ENCODE data around the gene DTNB.

The DTNB gene

GRCh38 chr2:25493207-25493606 is 180.2 kb downstream of the DTNB start:
- no peak for DNase-seq

DNA sequence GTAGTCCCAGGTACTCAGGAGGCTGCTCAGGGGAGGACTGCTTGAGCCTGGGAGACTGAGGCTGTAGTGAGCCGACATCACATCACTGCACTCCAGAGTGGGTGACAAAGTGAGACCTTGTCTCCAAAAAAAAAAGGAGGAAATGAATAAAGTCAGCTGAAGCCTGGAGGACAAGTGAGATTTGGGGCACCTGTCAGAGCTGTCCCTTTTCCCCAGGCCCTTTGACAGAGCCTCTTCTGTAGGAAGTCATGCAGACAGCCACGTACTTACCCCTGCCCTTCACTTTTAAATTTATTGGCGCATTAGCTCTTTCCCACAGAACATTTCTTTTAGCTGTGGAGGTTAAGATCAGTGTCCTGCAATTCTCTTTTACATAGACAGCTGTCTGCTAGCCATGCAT is 180.7 kb downstream of the DTNB start:
- no peak for DNase-seq

- no peak for DNase-seq
Observed at GRCh38 chr2:25491966-25492532, 181.3 kb downstream of the DTNB start.

DNA sequence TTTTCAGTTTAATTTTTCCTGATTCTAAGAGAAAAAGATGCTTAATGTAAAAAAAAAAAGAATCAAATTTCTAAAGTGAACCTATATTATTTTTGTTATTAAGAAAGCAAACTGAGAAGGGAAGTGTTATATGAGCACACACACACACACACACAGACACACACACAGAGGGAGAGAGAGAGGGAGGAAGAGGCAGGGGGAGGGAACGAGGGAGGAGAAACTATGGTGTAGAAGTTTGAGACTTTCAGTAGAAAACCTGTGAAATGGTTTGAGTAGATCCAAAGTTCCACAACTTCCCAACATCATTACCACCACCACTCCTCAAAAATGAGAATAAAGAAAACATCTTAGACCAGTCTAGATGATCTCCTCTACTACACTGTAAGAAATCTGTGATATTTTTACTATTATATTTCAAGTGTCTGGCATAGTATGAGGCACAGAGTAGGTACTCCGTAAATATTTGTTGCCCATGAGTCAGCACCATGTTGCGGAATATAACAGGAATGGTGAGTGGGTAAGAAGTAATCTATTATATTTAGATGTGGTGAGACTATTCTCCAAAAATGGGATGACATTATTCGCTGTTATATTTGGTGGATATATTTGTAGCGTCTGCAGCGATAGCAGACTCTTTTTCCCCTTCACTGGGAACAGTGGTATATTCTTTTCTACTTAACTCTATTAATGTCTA is 182.2 kb downstream of the DTNB start:
- no peak for DNase-seq

DNA sequence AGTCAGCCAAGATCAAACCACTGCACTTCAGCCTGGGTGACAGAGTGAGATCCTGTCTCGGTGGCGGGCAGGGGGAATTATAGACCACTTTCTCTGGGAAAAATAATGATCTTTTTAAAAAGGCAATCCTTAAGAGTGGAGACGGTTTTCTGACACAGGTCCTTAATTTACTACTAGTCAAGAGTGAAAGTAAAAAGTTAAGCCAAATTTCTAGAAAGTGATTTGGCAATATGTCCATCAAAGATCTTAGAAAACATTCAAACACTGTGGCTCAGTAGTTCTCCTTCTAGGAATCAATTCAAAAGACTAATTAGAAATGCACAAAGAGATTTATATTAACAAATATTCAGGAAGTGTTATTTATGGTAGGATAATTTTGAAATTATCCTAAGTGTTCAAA is 183.2 kb downstream of the DTNB start:
- no peak for DNase-seq

DNA sequence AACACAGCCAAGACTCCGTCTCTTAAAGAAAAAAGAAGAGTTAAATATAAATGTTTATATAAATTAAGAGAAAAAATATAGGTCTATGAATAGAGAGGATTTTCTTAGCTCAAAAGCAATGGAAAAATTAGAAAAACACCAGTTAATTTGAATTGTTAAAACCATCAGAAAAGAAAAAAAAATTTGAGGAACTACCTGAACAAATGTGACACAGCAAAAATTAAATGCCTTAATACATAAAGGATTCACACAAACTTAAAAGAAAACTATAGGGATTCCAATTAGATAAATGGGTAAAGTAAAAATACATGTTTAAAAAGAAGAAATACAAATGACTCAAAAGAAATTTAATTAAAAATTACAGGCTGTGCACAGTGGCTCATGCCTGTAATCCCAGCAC is 183.7 kb downstream of the DTNB start:
- no peak for DNase-seq

DNA sequence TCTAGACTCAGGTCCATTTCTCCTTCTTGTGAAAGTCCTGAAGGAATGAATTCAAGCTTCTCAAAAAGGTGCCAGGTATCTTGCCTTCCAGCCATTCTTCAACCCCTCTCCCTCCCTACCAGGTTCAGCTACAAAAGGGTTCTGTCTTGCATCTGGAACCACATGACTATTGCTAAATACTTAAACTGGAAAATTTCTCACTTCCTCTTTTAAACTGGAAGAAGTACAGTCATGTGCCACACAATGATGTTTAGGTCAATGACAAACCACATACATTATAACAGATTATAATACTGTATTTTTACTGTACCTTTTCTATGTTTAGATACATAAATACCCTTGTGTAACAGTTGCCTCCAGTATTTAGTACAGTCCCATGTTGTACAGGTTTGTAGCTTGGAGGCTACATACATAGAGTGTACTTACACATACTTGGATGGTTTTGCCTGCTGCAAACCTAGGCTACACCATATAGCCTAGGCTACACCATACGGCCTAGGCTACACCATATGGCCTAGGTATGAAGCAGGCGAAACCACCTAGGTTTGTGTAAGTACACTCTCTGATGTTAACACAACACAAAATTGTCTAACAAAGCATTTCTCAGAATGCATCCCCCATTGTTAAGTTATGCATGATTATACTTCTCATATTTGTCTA is 189.6 kb downstream of the DTNB start:
- no peak for DNase-seq

DNA sequence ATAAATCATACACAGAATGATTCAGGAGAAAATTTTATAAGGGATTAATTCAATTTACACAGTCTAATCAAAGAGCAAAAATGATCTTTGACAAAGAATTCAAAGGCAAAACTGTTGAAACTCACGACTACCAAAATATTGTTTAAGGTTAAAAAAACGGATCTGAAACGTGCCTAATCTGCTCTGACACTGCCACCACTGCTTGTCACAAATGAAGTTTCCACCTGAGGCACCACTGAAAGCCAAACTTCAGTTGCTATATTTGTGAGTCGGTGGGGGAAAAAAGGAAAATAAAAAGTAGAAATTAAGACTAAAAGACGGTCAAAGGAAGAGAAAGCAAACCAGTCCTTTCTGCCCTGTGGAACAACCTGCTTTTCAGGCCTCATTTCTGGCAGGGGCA is 191.0 kb downstream of the DTNB start:
- no peak for DNase-seq

- DNase-seq, result no peak
Observed at GRCh38 chr2:25481381-25482300, 191.7 kb downstream of the DTNB start.

- no peak for DNase-seq
Observed at GRCh38 chr2:25480561-25480960, 192.8 kb downstream of the DTNB start.

DNA sequence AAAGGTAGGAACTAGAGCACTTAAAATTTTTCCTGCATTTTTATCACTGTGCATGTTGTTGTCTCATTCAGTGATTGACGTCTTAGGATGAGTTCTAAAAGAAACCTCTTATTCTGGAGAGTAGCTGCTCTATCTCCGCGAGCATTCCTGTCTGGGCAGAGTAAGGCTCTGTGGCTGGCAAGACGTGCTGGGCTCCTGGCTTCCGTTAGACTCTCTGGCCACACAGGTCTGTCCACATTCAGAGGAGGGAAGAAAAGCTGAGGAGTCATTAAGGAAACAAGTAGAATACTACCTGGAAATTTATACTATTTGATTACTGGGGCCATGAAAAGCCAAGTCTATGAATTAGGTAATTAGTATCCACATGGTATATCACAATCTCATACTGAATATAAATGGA is 193.6 kb downstream of the DTNB start:
- no peak for DNase-seq

DNA sequence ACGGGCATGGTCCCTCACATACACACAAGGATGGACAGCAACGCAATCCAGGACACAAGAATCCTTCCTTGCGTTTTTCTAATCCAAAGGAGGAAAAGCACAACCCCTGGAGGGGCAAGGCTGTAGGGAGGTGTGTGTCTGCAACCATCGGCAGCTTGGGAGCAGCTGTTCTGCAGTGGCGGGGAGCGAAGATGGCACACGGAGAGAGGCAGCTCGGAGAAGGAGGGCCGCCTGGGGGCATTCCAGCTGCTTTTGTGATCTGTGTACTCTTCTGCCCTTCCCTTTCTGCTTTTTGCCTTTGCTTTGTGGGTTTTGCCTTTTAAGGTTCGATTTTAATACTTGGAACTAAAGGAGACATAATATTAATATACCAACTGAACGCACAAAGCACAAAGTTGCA is 194.6 kb downstream of the DTNB start:
- DNase-seq, result no peak

DNA sequence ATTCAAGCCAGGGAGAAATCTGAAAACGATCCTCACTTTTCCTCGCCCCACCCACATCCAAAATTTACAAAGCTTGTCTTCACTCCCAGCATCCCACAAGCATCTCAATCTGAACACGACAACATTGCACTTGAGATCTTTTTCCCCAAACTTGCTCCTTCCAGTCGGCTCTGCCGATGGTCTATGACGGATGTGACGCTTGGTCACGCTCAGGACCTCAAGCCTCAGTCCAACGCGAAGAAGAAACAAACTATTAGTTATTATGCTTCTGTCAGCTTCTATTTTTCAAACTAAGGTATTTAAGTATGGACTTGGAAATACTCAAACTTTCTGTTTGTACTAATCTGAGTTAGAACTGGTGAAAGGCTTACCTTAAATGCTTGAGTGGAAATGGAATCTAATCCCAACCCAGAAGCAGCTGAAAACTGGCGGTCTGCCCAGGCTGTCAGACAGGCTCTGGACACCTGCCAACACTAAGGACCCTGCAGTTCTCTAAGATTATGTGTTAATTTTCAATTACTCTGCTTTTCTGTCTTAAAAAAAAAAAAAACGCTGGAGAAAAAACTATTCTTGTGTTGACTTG is 199.5 kb downstream of the DTNB start:
- DNase-seq, result no peak

GRCh38 chr2:25473131-25473530 is 200.2 kb downstream of the DTNB start:
- DNase-seq, result no peak

- DNase-seq, result no peak
Observed at GRCh38 chr2:25470806-25471205, 202.6 kb downstream of the DTNB start.

DNA sequence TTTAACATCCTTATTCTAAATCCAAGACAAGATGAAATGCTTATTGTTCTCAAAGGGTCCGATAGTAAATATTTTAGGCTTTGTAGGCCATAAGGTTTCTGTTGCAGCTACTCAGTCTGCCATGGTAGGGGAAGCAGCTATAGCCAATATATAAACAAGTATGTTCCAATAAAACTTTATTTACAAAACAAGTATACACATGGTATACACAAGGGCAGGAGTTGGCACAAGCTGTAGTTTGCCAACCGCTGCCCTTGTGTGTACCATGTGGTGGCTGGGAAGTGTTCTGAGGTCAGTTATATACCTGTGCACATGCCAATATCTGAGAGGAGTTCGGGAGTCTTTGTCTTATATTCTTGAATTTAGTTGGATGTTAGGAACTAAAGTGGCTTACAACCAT is 205.6 kb downstream of the DTNB start:
- no peak for DNase-seq

DNA sequence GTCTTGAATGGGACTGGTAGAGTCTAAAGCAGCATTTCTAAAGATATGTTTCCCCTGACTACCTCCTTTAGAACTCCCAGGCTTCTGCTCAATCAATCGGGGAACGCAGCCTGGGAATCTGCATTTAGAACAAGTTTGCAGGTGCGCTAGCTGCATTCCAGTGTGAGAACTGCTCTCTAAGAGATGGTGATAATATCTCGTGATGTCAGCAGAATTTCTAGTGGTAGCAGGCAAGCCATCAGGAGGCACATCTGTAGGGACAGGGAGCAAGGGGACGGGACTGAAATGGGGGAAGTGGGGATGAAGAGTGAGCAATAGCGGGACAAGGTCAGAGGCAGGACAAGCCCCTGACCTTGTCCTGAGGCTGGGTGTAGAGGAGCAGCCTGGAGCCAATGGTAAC is 211.4 kb downstream of the DTNB start:
- DNase-seq, result no peak

DNA sequence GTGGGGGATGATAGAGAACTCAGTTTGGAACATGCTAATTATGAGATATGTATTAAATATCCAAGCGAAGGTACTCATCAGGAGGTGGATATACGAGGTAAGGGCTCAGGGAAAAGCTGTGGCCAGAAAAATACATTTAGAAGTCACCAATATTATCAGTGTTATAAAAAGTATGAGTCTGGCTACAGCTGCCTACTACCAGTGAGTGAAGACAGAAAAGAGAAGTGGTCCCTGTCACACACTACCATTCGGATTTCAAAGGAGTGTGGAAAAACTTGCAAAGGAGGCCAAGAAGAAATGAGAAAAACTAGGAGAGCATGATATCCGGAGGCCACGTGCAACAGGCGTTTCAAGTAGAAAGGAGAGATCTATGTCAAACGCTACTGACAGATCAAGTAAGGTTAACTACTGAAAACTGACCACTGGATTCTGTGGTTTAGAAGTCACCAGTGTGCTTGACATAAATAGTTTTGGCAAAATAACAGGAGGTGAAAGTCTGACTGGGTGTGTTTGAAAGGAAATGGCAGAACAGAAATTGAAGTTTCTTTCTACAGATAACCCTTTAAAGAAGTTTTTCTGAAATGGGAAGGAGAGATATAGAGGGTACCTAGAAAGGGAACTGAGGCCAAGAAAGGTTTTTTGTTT is 213.0 kb downstream of the DTNB start:
- no peak for DNase-seq

DNA sequence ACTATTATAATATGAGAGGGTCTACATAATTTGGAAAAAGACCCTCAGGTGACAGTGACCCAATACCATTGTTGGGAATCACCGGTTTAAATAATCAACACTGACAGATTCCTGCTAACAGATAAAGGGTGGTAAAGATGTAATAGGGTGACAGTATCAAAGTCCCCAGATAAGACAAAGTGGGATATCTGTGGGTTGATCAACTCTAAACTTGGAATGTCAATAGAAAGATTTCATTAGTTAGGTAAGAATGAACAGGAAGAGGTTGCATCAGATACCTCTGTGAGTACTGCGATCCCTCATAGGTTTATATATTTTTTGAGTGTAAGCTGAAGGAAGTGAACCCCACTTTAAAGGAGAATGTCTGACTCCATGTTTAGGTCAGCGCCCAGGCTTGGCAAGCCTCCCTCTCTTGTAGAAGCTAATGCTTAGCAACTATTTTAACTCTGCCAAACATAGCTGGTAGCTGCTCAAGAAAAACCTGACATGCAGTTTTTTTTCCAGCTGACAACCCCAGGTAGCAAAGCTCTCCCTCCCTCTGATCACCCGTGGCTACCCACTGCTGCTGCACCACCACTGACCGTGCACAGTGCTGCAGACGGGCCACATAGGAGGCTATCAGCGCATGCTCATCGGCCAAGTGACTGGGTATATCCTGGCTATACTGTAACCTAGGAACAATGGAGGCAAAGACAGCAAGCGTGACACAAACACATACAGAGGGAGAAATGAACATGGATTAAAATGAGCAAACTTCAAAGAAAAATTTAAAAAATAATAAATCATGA is 218.4 kb downstream of the DTNB start:
- no peak for DNase-seq

- no peak for DNase-seq
Observed at GRCh38 chr2:25453199-25453905, 220.0 kb downstream of the DTNB start.

DNA sequence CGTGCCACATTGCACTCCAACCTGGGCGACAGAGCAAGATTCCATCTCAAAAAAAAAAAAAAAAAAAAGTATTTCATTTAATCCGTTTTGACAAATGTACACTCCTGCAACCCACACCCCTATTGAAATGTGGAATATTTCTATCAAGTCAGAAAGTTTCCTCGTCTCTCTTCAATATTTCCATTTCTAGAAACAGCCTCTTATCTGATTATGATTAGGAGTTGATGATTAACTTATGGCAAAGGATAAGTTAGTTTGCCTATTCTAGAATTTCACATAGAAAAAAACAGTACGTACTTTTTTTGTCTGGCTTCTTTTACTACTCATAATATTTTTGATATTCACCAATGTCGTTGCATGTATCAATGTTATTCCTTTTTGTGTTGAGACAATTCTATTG is 224.6 kb downstream of the DTNB start:
- DNase-seq, result no peak
